GM20000 (cell line): ENCODE results near the gene USP33.
"Not testable (repeated sequence)": the region's sequence is repeated elsewhere in the genome, so short reads cannot be mapped to it uniquely, and the experiment has no call there.

ENCODE experiments used
- DNase-seq: peaks from one replicate; pipeline ENCODE4 v3.0.0; 2012; ENCODE audit warnings: low spot score
- CTCF ChIP-seq: IDR thresholded peaks from 2 replicates; pipeline ENCODE4 v1.5.1; 2012; ENCODE audit warnings: mild to moderate bottlenecking, control low read depth; ENCODE audit errors: extremely low read depth, missing control alignments

Gene USP33

GRCh38 chr1:77757066-77757584, 2.5 kb downstream of the USP33 start:
- no peak for DNase-seq
- TF ChIP-seq CTCF = no peak

- no peak for TF ChIP-seq CTCF
- no peak for DNase-seq
These were observed 3.4 kb downstream of the USP33 start for GRCh38 chr1:77756052-77756754.

GRCh38 chr1:77749489-77749888, 10.2 kb downstream of the USP33 start:
- DNase-seq = not testable (repeated sequence)

- DNase-seq = no peak
- no peak for TF ChIP-seq CTCF
These were observed 15.1 kb downstream of the USP33 start for GRCh38 chr1:77744576-77744975.

GRCh38 chr1:77742011-77742555, 17.6 kb downstream of the USP33 start:
- no peak for DNase-seq
- TF ChIP-seq CTCF = no peak

GRCh38 chr1:77741316-77741715, 18.3 kb downstream of the USP33 start:
- no peak for DNase-seq
- no peak for TF ChIP-seq CTCF

GRCh38 chr1:77739235-77739634, 20.4 kb downstream of the USP33 start:
- TF ChIP-seq CTCF = no peak
- DNase-seq = no peak

GRCh38 chr1:77732090-77732489, 27.6 kb downstream of the USP33 start:
- no peak for TF ChIP-seq CTCF
- DNase-seq = no peak
